ENCODE data around the gene CCDC157.
A peak's percentile ranks its signal among the peaks of the same experiment; 100 is the strongest.
"Not testable (repeated sequence)": the region's sequence is repeated elsewhere in the genome, so short reads cannot be mapped to it uniquely, and the experiment has no call there.

The CCDC157 gene

DNA sequence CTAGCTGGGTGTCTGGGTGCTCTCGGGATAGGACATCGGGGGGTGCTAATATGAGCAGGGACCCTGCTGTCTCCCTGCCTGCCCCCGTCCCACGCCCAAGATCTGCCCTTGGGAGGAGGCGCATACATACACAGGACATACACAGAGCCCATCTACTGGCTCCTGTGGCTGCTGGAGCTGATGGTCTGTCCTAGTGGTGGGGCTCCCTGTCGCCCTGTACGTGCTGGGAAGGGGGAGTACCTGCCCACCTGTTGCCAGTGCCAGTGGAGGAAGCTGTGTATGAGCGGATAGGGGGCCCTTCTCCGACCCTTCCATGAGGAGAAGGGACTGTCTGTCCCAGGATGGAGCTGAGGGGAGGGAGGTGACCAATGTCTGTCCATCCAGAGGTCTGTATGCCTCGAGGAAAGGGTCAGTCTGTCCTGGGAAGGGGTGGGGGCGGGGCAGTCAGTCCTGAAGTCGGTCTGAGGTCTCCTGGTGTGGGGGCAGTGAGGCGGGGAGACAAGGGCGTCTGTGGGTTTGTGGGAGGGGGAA is 31.0 kb upstream of the CCDC157 start:
- no peak for DNase-seq (ENCODE audit: low read depth)

- DNase-seq (ENCODE audit: low read depth): peak; percentile 55
Measured at GRCh38 chr22:30326255-30326705, 30.5 kb upstream of the CCDC157 start.

DNA sequence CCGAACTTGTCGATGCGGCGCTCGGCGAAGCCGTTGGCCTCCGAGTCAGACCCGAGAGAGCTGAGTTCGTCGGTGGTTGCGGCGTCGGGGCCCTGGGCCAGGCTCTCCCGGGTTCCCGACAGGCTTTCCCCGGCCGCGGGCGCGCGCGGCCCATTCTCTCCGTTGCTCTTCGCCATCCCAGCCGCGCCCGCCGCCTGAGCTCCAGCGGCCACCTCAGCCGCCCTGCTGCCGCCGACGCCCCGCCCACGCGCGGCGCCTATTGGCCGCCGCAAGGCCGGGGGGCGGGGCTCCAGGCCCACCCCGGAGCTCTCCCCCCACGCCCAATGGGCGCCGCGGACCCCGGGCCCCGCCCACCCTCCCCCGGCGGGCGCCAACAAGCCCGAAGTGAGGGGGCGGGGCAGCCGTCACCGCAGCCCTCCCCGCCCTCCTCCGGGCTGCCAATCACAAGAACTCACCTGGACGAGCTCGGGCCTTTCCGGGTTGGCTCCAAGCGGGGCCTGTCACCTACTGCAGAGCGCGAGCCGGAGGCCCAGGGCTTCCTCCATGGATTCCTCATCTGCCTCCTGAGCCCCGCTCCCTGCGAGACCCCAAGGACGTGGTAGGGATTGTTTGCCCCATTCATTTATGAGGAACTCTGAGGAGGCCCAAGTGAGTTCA is 30.0 kb upstream of the CCDC157 start, which contains the start of gene TBC1D10A:
TBC1D10A (minus strand) TSS at position 236 of the 657 bp plus-strand sequence; CDS start at position 176, 60 bp downstream.
- DNase-seq (ENCODE audit: low read depth): peak; percentile 91

DNA sequence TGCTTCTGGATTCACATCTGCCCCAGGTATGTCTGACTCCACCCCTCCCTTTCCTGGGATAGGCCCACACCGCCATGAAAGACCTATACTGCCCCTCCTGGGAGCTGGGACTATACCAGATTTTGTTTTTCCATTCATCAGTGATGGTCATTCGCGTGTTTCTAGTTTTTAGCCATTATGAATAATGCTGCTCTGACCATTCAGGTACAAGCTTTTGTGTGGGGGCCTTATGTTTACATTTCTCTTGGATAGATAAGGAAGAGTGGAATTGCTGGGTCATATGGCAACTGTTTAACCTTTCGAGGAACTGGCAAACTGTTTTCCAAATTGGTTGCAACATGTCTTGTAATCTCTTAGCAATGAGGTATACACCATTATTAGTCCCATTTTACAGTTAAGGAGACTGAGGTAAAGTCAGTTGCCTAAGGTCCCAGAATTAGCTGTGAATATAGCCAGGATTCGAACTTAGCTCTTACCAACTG is 28.9 kb upstream of the CCDC157 start:
- DNase-seq (ENCODE audit: low read depth): peak; percentile 34

GRCh38 chr22:30328466-30329049 is 28.2 kb upstream of the CCDC157 start:
- peak; percentile 8 for DNase-seq (ENCODE audit: low read depth)

DNA sequence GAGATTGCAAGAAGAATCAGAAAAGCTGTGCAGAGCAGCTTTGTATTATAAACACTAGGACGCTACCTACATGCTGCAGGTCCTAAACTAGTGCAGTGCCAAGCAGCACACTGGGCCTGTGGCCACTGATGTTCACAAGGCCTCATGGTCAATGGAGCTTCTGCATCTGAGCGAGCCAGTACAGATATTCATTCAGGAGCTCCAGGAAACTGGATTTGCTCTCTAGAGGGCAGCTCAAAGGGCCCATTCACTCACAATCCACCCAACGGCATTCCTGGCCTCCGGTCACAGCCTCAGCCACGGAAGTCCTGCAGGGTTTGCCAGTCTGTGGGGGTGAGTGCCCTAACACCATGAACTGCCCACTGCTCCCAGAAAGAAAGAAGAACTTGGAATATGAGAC is 24.3 kb upstream of the CCDC157 start:
- no peak for DNase-seq (ENCODE audit: low read depth)

- no peak for DNase-seq (ENCODE audit: low read depth)
Measured at GRCh38 chr22:30332994-30333706, 23.7 kb upstream of the CCDC157 start.

DNA sequence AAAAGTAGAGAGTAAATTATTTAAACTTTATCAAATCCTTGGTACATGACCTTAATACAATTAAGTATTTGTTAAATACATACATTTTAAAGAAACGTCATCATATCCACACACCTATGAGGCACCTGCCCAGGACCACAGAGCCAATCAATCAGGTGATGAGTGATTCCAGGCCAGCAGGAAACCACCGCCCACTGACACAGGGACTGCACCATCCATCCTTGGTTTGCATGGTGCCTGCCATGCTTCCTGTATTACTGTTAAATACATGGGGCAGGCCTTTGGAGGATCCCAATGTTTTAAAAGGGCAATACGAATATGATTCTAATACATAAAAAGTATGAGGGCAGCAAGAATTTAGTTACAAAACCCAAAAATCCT is 23.1 kb upstream of the CCDC157 start:
- no peak for DNase-seq (ENCODE audit: low read depth)

DNA sequence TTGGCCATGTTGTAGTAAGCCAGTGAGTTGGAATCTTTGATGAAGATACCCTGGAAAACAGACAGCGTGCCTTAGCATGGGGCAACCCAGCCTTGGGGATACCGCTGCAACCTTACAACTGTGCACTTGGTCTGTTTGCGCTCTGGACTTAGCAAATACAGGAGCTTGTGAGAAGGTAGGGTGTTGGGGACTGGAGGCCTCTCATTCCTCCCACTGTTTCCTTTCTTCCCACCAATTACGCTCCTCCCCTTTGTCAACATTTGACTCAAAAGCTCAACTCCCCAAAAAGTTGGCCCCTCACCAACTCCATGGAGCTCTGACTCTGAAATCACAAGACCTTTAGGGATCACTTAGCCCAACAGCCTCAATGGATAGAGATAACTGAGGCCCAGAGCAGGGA is 22.2 kb upstream of the CCDC157 start:
- no peak for DNase-seq (ENCODE audit: low read depth)

- no peak for DNase-seq (ENCODE audit: low read depth)
Measured at GRCh38 chr22:30335236-30335635, 21.6 kb upstream of the CCDC157 start.

DNA sequence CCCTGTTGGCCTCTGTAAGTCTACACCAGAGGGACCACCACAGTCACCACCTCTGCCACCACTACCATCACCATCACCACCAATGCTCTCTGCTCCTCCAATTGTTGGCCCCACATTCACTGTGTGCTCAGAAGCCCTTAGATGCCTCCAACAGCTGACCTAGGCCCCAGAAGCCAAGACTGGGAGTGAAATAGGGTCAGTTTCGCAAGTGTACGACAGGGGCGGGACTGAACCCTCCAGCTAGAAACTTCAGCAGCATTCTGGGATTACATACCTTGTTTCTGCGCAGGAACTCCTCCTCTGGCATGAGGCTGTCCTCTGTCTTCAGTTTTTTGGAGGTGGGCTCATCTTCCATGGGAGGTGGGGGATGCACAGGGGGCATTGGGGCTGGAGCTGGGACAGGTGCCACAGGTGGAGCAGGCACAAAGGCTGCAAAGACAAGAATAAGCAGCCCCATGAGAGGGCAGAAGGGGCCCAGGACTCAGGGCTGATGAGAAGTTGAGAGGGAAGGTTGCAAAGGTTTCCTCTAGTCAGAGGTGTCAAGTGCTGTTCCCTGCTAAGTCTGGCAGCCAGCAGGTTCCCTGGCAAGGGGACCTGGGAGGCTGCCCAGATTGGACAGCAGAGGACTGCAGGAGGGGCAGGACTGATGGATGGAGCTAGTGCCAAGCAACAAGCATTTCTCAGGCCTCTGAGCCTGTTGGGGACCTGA is 19.9 kb upstream of the CCDC157 start:
- DNase-seq (ENCODE audit: low read depth): no peak

- no peak for DNase-seq (ENCODE audit: low read depth)
Measured at GRCh38 chr22:30337461-30337778, 19.4 kb upstream of the CCDC157 start.

DNA sequence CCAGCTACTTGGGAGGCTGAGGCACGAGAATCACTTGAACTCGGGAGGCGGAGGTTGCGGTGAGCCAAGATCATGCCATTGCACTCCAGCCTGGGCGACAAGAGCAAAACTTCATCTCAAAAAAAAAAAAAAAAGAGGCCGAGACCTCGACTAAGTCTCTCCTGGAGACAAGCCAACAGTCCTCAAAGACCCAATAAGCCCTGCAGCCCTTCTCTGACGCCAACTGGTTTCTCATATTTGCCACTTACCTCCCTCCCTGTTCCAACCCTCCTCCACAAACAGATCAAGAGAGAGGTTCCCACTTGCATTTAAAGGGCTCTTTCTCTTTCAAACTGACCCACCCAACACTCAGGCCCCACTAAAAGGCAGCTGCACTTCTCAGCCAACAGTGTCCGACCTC is 18.5 kb upstream of the CCDC157 start:
- not testable (repeated sequence) for DNase-seq (ENCODE audit: low read depth)

DNA sequence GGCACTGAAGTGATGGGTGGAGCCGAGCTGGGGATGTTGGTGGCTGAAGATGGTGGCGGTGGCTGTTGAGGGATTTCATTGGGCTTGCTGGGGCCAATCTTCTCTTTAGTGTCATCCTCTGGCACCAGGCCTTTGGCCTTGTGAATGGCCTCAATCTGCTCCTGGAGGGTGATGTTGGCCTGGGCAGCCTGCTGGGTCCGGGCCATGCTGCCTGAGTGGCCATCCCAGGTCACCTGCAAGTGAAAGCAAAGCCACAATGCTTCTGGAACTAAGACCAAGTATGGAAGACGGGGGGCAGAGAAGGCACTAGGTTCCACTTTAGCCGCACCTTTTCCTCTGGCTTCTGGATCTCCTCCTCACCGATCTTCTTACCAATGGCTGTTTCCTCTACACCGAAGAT is 18.0 kb upstream of the CCDC157 start:
- DNase-seq (ENCODE audit: low read depth): no peak

DNA sequence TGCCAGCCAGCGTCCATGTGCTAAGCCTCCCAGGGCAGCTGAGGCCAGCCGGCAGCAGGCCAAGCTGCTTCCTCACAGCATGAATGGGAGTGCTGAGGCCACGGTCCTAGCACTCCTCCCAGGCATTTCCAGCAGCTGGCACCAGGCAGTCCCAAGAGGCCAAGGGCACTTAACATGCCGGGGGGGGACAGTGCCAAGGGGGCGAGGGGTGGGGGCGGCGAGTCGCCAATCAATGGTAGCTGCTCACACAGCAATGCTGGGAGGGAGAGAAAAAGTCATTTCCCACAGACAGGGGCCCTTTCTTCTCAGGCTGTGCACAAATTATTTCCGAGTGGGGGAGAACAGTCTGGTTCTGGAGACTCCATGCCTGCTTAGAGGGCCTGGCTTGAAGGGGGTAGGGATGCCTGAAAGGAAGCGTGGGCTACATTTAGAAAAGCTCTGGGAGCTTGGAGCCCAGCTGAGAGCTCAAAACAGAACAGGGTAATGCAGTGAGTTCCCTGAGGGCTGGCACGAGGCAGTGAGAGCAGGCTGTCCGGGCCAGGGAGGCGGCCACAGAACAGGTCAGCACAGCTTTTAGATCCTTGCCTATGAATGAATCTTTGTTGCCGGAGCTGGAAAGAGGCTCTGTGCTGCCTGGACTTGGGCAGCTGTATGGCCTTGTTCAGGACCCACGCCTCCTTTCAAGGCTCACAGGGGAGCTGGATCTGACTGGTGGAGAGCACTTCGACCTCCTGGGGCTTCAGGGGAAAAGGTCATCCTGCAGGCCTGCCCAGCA is 15.7 kb upstream of the CCDC157 start:
- no peak for DNase-seq (ENCODE audit: low read depth)

- DNase-seq (ENCODE audit: low read depth): no peak
Measured at GRCh38 chr22:30344447-30345200, 12.2 kb upstream of the CCDC157 start.

DNA sequence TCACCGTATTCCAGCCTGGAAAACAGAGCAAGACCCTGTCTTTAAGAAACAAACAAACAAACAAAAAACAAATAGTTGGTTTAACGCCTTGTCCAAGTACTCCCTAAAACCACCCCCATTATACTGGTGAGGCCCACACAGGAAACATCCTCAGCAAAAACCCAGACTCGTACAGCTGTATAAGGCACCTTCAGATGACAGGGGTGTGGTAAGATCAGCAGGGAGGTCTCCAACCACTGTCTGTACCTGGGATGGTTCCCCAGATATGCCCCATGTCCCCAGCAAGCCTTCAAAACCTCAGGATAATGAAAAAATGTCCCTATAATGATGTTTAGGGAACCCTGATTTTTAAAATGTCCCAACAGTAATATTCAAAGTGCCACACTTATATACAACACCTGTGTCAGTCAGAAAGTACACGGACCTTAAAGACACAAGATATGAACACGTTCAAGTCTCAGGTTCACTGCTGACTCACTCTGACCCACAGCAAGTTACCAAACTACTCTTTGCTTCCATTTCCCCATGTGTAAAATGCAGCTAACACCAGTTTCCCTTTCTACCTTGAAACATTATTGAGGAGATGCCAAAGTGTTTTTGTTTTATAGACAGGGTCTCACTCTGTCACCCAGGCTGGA is 9.4 kb upstream of the CCDC157 start:
- no peak for DNase-seq (ENCODE audit: low read depth)

DNA sequence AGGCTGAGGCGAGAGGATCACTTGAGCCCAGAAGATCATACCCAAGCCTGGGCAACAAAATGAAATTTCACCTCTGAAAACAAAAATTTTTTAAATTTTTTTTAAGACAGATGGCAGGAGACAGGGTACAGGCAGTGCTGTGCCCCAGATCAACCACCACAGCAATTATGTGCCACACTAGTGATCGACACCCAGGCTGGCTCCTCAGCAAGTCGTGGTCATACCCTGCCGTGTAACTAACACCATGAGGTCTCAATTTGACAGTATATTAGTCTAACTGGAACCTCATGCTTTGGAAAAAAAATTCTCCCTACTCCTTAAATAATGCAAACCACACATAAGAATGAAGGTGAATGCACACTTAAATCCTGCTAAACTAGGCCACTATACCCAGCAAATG is 8.4 kb upstream of the CCDC157 start:
- DNase-seq (ENCODE audit: low read depth): no peak

DNA sequence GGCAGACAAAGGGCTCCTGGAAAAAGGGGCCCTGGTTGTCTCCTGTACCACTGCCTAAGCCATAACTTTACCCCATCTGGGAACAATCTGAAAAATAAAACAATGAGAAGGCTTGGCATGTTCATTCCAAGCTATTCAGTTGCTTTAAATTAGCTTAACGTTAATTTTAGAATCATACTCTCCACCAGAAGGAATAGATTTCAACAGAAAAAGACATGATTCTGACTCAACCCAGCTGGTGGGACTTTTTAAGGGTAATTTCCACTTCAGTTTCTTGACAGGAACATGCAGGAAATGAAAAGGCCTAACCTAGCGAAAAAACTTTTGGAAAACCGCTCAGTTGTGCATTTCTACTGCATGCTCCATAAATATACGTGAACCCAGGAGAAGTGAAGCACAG is 8.0 kb upstream of the CCDC157 start:
- DNase-seq (ENCODE audit: low read depth): no peak

GRCh38 chr22:30351226-30351625 is 5.6 kb upstream of the CCDC157 start:
- DNase-seq (ENCODE audit: low read depth): peak; percentile 71
